SJCRH30 (cell line): Measurements from ENCODE around the gene TNFRSF12A. TPM values are rescaled to one million over a fixed set of nuclear protein-coding genes. Genes with fewer than 3 reads are reported as not detected.

Source experiments
- DNase-seq, 2 experiments: peaks; one replicate each; pipeline ENCODE4 v3.0.0-alpha.2; 2015 to 2020
- H3K27ac ChIP-seq: fragments of 250-450 bp; sonication (Bioruptor Pico); 2 replicates; pipeline ENCODE4 v1.5.1; 2020; ENCODE audit warnings: mild to moderate bottlenecking, moderate library complexity
- H3K27me3 ChIP-seq: fragments of 250-450 bp; sonication (Bioruptor Pico); 2 replicates; pipeline ENCODE4 v1.5.1; 2020; ENCODE audit warnings: mild to moderate bottlenecking, moderate library complexity
- H3K36me3 ChIP-seq: fragments of 250-450 bp; sonication (Bioruptor Pico); 2 replicates; pipeline ENCODE4 v1.5.1; 2020; ENCODE audit warnings: mild to moderate bottlenecking, moderate library complexity
- H3K4me1 ChIP-seq: fragments of 250-450 bp; sonication (Bioruptor Pico); 2 replicates; pipeline ENCODE4 v1.5.1; 2020; ENCODE audit warnings: mild to moderate bottlenecking, moderate library complexity
- H3K4me3 ChIP-seq: fragments of 250-450 bp; sonication (Bioruptor Pico); 2 replicates; pipeline ENCODE4 v1.5.1; 2020; ENCODE audit warnings: mild to moderate bottlenecking, moderate library complexity
- H3K9me3 ChIP-seq: fragments of 250-450 bp; sonication (Bioruptor Pico); replicated peaks from 2 replicates; pipeline ENCODE4 v1.5.1; 2020; ENCODE audit warnings: mild to moderate bottlenecking, moderate library complexity
- total RNA-seq: library from RNA; depleted of rRNA; stranded (reverse); fragments of >200 nt; shearing (Covaris generic); gene quantifications from 2 replicates; pipeline ENCODE4 v1.2.3, GENCODE V29; 2014

TNFRSF12A gene
- total RNA-seq, 1 experiment from 2014 or later = 29.0 TPM

- no peaks in the 10 kb centered on the region for H3K9me3 ChIP-seq
- peak overlapping the region; percentile 95 for H3K4me3 ChIP-seq
- no peaks in the 10 kb centered on the region for H3K27me3 ChIP-seq
- peak overlapping the region; percentile 95 for H3K27ac ChIP-seq
- H3K36me3 ChIP-seq = peaks cover 7% of the 10 kb centered on the region
- DNase-seq = peak; percentile 24 to 32
- H3K4me1 ChIP-seq = peaks cover 21% of the 10 kb centered on the region
These were observed 2.7 kb downstream of the TNFRSF12A start for GRCh38 chr16:3022684-3023414.

- H3K27ac ChIP-seq = peak overlapping the region; percentile 95; the same call in 1 of the 2 replicates
- no peaks in the 10 kb centered on the region for H3K9me3 ChIP-seq
- peaks cover 7% of the 10 kb centered on the region for H3K36me3 ChIP-seq
- no peak for DNase-seq
- peak overlapping the region; percentile 95 for H3K4me3 ChIP-seq
- peaks cover 21% of the 10 kb centered on the region for H3K4me1 ChIP-seq
- H3K27me3 ChIP-seq = no peaks in the 10 kb centered on the region
These were observed 3.2 kb downstream of the TNFRSF12A start for GRCh38 chr16:3023415-3023668.

GRCh38 chr16:3023669-3024478, 3.7 kb downstream of the TNFRSF12A start, which contains the start of the genes HCFC1R1 and THOC6:
TSS of gene HCFC1R1 (minus strand) at chr16:3023942. CDS start at chr16:3023941, 1 bp downstream.
TSS of gene THOC6 (plus strand) at chr16:3024035. CDS start at chr16:3024327, 292 bp downstream.
- Histone ChIP-seq H3K36me3 (peaks cover 7% of the 10 kb centered on the region), H3K9me3 (no peaks in the 10 kb centered on the region), H3K27ac (peak within 1 kb of the TSS; percentile 95), H3K4me3 (peak within 1 kb of the TSS; percentile 95), H3K4me1 (peaks cover 21% of the 10 kb centered on the region), H3K27me3 (no peaks in the 10 kb centered on the region)
- DNase-seq = peak; percentile 98

- H3K27me3 ChIP-seq = no peaks in the 10 kb centered on the region
These were observed 5.1 kb downstream of the TNFRSF12A start for GRCh38 chr16:3025032-3026002.

GRCh38 chr16:3026003-3026378, 5.8 kb downstream of the TNFRSF12A start:
- no peak overlapping the region for H3K4me3 ChIP-seq
- DNase-seq = no peak
- no peak overlapping the region for H3K27ac ChIP-seq
- H3K36me3 ChIP-seq = peaks cover 7% of the 10 kb centered on the region
- H3K9me3 ChIP-seq = no peaks in the 10 kb centered on the region
- H3K27me3 ChIP-seq = no peaks in the 10 kb centered on the region
- H3K4me1 ChIP-seq = peaks cover 28% of the 10 kb centered on the region

More at GRCh38 chr16:3025032-3026002, 5.1 kb downstream of the TNFRSF12A start:
- Histone ChIP-seq H3K4me3 (no peak overlapping the region), H3K4me1 (peaks cover 21% of the 10 kb centered on the region), H3K36me3 (peaks cover 7% of the 10 kb centered on the region), H3K9me3 (no peaks in the 10 kb centered on the region), H3K27ac (no peak overlapping the region)
- DNase-seq = no peak

- Histone ChIP-seq H3K27ac (peak overlapping the region; percentile 22), H3K4me1 (peaks cover 35% of the 10 kb centered on the region), H3K9me3 (no peaks in the 10 kb centered on the region), H3K36me3 (peaks cover 7% of the 10 kb centered on the region; the same call in 1 of the 2 replicates), H3K27me3 (peaks cover 5% of the 10 kb centered on the region), H3K4me3 (no peak overlapping the region)
- no peak for DNase-seq
These were observed 6.7 kb downstream of the TNFRSF12A start for GRCh38 chr16:3026609-3027488.

- H3K36me3 ChIP-seq = peaks cover 6% of the 10 kb centered on the region; the same call in 1 of the 2 replicates
- H3K27me3 ChIP-seq = peaks cover 11% of the 10 kb centered on the region
- DNase-seq = peak; percentile 63 to 66
- no peaks in the 10 kb centered on the region for H3K9me3 ChIP-seq
- H3K4me1 ChIP-seq = peaks cover 33% of the 10 kb centered on the region
- peak overlapping the region; percentile 22 for H3K27ac ChIP-seq
- H3K4me3 ChIP-seq = no peak overlapping the region
These were observed 7.3 kb downstream of the TNFRSF12A start for GRCh38 chr16:3027489-3027795.

- no peak overlapping the region for H3K4me3 ChIP-seq
- H3K27ac ChIP-seq = no peak overlapping the region
- peak in 1 of 2 experiments; percentile 38 for DNase-seq
- no peaks in the 10 kb centered on the region for H3K36me3 ChIP-seq
- H3K9me3 ChIP-seq = no peaks in the 10 kb centered on the region
- H3K27me3 ChIP-seq = peaks cover 11% of the 10 kb centered on the region
- H3K4me1 ChIP-seq = peaks cover 26% of the 10 kb centered on the region
These were observed 8.0 kb downstream of the TNFRSF12A start for GRCh38 chr16:3027983-3028715.

GRCh38 chr16:3028716-3029319, 8.7 kb downstream of the TNFRSF12A start:
- H3K27ac ChIP-seq = no peak overlapping the region
- no peak overlapping the region for H3K4me3 ChIP-seq
- H3K4me1 ChIP-seq = peaks cover 25% of the 10 kb centered on the region
- H3K36me3 ChIP-seq = no peaks in the 10 kb centered on the region
- DNase-seq = no peak
- peaks cover 11% of the 10 kb centered on the region for H3K27me3 ChIP-seq
- H3K9me3 ChIP-seq = no peaks in the 10 kb centered on the region

- Histone ChIP-seq H3K4me1 (peaks cover 25% of the 10 kb centered on the region), H3K4me3 (no peak overlapping the region), H3K36me3 (no peaks in the 10 kb centered on the region), H3K9me3 (no peaks in the 10 kb centered on the region), H3K27ac (no peak overlapping the region), H3K27me3 (peaks cover 18% of the 10 kb centered on the region)
- DNase-seq = no peak
These were observed 9.5 kb downstream of the TNFRSF12A start for GRCh38 chr16:3029491-3030221.

- Histone ChIP-seq H3K4me3 (no peak overlapping the region), H3K27ac (no peak overlapping the region), H3K4me1 (peaks cover 25% of the 10 kb centered on the region), H3K36me3 (no peaks in the 10 kb centered on the region), H3K27me3 (peaks cover 21% of the 10 kb centered on the region), H3K9me3 (no peaks in the 10 kb centered on the region)
- DNase-seq = peak; percentile 22 to 25
These were observed 10.3 kb downstream of the TNFRSF12A start for GRCh38 chr16:3030222-3031212.
